UCSD-AML1 (cell line): Measurements from ENCODE around the gene PGC.

Source experiments
- DNase-seq: peaks from one replicate; lab custom pipeline; 2025; ENCODE audit not compliant: unreplicated experiment; lab: John Stamatoyannopoulos, UW

PGC gene

DNA sequence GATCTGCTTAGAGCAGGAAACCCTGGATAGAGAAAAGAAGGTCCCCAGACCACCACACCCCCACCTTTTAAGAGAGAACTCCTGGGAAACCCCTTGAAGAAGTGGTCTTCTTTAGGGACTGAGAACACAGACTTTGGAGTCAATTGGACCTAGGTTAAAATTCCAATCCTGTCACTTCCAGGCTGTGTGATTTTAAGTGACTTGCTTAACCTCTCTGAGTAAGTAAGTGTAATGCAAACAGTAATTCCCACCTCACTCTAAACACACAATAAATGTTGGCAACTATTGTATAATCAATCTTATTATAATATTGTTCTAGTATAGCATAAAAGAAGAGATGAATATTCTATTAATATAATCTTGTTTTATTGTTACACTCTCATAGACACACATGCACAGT is 15.0 kb downstream of the PGC start:
- DNase-seq: no peak

DNA sequence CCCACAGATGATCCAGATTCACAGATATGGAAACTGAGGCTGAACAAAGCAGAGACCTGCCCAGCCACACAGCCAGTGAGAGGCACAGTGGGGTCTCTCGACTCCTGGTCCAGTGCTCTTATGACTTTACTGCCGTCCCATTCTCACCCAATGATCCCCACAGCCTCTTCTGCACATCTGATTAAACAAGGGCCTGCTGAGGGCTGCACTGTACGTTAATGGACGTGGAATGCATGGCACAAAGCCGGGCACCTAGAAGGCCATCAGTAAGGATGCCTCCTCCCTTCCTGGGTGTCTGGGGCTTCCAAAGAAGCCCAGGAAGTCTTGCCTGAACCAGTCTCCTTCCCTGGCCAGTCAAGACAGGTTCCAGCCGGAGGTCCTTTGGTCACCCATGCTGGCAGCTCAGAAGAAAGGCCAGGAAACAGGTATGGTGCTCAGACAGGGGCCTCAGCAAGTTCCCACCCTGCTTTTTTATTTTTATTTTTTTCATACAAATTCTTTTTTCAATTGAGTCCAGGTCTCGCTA is 15.6 kb downstream of the PGC start:
- DNase-seq: no peak

DNA sequence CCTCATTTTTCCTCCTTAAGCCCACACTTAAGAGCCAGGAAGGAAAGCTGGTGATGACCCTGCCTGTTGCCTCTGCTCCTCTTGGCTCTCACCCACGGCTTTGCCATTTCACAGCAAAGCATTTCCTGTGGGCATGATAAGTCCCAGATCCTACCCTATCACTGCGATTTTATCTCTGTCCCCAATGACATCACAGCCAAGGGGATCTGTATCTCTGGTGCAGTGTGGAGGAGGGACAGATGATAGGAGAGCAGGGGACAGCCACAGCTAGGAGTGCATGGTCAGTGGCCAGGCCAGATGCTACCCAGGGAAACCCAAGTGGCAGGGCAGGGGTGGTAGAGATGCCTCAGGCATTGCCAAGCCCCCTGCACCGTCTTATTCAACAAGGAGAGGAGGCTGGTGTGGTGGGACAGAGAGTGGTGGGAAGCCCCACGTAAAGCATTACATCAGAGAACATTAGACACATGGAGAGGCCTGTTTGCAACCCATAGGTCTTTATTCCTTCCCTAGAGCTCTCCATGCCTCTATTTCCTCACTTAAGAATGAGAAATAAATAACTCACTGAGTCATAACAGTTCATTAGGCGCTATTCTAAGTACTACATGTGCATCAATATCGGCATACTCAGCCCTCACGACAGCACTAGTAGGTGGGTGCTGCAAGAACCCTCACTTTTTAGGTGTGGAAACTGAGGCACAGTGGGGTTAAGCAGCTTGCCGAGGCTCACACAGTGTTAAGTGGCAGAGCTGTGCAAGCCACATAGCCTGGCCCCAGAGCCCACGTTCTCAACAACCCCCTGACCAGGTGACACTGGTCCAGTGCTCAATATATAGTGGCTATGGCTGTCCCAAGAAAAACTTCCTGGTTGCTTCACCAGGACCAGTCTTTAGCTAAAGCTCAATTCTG is 16.4 kb downstream of the PGC start:
- DNase-seq: no peak

DNA sequence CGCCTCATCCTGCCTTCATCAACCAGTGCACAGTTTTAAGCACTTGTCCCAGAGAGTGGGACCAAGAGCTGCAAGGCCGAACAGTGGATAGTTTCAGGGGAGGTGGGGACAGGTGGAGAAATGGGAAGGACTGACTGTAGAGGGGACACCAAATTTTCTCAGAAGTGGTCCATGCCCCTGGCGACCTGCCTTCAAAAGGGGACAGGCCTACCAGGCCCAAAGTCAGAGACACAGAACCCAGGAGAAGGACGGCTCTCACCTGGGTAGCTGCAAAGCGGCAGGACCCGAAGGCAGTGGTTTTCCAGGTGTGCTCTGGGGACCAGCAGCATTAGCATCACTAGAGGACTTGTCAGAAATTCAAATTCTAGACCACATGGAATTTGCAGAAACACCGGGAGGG is 17.6 kb downstream of the PGC start:
- DNase-seq: no peak

DNA sequence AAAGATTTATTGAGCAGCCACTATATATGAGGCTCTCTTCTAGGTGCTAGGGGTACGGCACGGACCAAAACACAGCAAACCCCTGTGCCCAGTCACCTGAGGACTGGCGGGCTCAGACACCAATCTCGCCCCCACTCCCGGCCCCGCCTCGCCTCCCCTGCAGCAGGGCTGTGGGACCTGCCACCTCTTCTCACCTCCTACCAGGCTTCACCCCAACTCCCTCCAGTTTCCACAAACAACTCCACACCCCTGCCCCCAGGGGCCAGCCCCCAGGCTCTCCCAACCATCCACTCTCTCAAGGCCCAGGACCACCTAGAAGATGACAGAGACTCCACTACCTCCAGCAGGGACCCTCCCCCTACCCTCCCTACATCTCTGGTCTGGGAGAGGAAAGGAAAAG is 18.2 kb downstream of the PGC start:
- no peak for DNase-seq

- no peak for DNase-seq
These were observed 18.9 kb downstream of the PGC start for GRCh38 chr6:41728073-41728936.

GRCh38 chr6:41727705-41728072 is 19.5 kb downstream of the PGC start:
- no peak for DNase-seq

GRCh38 chr6:41726876-41727275 is 20.3 kb downstream of the PGC start:
- DNase-seq: no peak

DNA sequence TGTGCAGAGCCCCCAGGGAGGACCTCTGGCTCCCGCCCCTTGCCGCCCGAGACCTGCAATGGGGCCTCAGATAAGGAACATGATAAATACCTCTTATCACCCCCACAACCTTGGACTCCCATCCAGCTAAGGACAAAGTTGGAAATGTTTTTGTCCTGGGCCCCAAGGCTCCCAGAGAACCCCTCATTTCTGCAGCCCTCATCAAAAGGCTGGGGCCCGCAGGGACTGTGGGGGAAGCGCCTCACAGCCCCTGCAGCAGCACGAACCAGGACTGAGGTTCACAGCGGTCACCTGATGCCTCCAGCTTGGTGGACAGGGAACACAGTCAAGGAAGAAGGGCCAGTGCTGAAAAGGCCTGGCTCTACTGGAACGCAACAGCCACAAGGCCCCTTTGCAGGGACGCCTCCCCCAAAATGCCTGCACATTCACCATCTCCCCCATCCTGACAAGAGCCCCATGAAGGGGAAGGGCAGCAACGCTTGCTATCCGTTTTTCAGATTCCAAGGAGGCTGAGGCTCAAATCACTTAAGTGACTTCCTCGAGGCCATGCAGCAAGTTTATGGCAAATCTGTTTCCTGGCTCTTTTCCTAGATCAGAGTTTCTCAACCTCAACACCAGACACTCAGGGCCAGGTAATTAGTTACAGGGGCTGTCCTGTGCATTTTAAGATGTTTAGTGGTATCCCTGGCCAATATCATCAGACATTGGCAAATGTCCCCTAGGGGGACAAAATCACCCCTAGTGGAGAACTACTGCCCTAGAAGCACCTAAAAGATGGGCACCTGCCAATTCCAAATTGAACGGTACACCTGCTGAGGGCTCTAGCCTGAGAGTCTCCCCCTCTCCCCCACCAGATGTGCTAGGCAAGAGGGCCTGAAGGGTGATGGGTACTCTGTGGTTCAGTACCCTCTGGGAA is 22.4 kb downstream of the PGC start:
- no peak for DNase-seq

DNA sequence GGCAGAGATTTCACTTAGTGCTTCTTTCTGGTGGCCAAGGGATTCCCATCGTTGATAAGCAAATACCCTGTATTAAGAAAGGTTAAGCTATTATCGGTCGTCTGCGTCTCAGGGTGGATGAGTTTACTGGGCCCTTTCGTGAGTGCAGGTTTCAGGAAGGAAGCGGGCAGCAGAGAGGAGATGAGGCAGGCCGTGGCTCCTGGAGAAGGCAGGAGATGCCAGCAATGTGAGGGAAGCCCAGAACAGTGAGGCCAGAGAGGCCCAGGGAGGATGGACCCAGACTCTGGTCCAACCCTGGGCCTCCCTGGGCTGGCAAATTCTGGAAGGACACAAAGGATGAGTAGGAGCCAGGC is 23.0 kb downstream of the PGC start:
- no peak for DNase-seq

- peak; percentile 81 for DNase-seq
These were observed 23.5 kb downstream of the PGC start for GRCh38 chr6:41723530-41724227.

DNA sequence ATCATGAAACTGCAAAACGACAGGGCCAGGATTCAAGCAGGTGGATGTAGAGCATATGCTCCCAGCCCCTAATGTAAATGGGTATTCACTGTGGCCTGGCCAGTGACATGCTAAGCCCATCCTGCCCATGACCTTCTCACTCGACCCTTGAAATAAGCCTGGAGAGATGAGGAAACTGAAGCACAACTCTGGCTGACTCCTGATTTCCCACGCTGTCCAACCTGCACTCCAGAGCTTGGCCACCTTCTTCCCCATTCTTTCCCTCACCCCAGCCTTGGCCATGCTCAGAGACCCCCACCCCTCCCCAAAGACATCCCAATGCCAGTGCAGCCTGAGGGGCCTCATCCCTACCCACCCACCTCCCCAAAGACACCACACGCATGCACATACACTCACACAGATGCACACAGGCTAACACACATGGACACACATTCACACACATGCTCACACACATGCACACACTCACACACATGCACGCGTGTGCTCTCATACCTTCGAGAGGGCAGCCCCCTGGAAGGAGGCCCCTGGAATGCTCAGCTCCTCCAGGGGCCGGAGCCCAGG is 24.1 kb downstream of the PGC start:
- no peak for DNase-seq

DNA sequence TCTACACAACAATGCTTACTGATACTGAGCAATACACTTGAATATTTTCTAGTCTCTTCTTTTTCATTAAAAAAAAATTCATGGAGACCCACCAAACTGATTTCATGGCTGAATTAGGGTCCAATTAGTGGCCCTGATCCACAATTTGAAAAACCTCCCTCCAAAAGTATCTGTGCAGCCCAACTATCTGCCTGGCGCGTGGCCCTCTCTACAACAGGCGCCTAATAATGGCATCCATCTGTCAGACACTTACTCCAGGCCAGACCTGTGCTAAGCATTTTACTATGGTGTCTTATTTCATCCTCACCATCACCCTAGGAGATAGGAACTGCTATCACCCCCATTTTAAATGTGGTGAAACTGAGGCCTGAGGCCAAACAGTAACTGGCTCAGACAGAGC is 25.8 kb downstream of the PGC start:
- no peak for DNase-seq

- no peak for DNase-seq
These were observed 26.4 kb downstream of the PGC start for GRCh38 chr6:41720783-41721182.

DNA sequence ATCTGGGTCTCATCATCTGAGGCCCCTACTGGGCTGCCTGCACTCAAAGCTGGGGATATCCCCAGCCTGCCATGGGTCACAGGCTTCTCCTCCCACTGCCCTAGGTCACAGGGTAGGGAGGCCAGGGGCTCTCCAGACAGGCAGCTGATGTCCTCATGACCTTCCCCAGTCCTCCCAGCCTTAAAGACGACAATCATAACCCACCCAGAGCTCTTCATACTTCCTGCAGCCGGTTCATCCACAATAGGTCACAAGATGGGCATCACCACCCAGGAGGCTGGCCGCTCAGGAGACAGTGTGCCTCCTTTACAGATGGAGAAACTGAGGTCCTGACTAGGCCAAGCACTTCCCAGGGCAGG is 27.0 kb downstream of the PGC start:
- no peak for DNase-seq

- no peak for DNase-seq
These were observed 27.5 kb downstream of the PGC start for GRCh38 chr6:41719436-41720261.

DNA sequence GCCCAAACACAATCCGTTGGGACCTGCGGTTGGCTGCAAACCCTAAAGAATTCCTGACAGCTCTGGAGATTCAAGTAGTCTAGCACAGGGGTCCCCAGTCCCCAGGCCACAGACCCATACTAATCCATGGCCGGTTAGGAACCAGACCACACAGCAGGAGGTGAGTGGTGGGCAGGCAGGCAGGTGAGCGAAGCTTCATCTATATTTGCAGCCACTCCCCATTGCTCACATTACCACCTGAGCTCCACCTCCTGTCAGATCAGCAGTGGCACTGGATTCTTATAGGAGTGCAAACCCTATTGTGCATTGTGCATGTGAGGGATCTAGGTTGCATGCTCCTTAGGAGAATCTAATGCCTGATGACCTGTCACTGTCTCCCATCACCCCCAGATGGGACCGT is 28.4 kb downstream of the PGC start:
- no peak for DNase-seq

- no peak for DNase-seq
These were observed 29.8 kb downstream of the PGC start for GRCh38 chr6:41717392-41717736.
